Gastroesophageal sphincter (tissue), 4 donors: ENCODE measurements around the gene MAP4K1. TPM values are rescaled to one million over a fixed set of nuclear protein-coding genes. Genes with fewer than 3 reads are reported as not detected.

Experiments
- ATAC-seq: fragments of 150-250 bp; one replicate; pipeline ENCODE4 v1.9.1; 2016; ENCODE audit warnings: mild to moderate bottlenecking, moderate library complexity
- H3K27ac ChIP-seq, 4 donors: fragments of 200-600 bp; sonication (generic) in 3 of 4; 1 replicate in 3 of 4; 2 replicates in 1 of 4; pipeline ENCODE4 v1.5.1; 2016 to 2019
- H3K27me3 ChIP-seq: fragments of 200-600 bp; sonication (generic); one replicate; pipeline ENCODE4 v1.5.1; 2019
- H3K36me3 ChIP-seq, 2 donors: fragments of 200-600 bp; sonication (generic); one replicate each; pipeline ENCODE4 v1.5.1; 2019; ENCODE audit warnings: control low read depth in 1 of 2
- H3K4me1 ChIP-seq, 3 donors: fragments of 200-600 bp; sonication (generic); 1 replicate in 2 of 3; 2 replicates in 1 of 3; pipeline ENCODE4 v1.5.1; 2016 to 2019; ENCODE audit warnings: control low read depth in 2 of 3
- H3K4me3 ChIP-seq, 2 donors: fragments of 200-600 bp; sonication (generic); one replicate each; pipeline ENCODE4 v1.5.1; 2019; ENCODE audit warnings: mild to moderate bottlenecking in 1 of 2, moderate library complexity in 1 of 2
- H3K9me3 ChIP-seq, 3 donors: fragments of 200-600 bp; sonication (generic); one replicate each; pipeline ENCODE4 v1.5.1; 2017 to 2019; ENCODE audit warnings: control low read depth in 2 of 3
- CTCF ChIP-seq, 4 experiments: fragments of 200-600 bp in 2 of 4; fragments of 450-650 bp in 2 of 4; sonication (generic) in 1 of 4; IDR thresholded peaks; one replicate each; pipeline ENCODE4 v1.5.1; 2017 to 2019; ENCODE audit warnings: antibody characterized with exemption in 4 of 4, mild to moderate bottlenecking in 2 of 4, moderate library complexity in 2 of 4
- EP300 ChIP-seq: sonication (generic); formaldehyde crosslinking; IDR thresholded peaks from one replicate; pipeline ENCODE4 v1.6.1; 2017; ENCODE audit warnings: antibody characterized with exemption, mild to moderate bottlenecking
- POLR2A ChIP-seq, 2 donors: fragments of 450-650 bp; IDR thresholded peaks; one replicate each; pipeline ENCODE4 v1.6.1; 2017; ENCODE audit warnings: antibody characterized with exemption in 2 of 2, mild to moderate bottlenecking in 2 of 2, moderate library complexity in 1 of 2
- POLR2AphosphoS5 ChIP-seq: sonication (generic); formaldehyde crosslinking; IDR thresholded peaks from one replicate; pipeline ENCODE4 v1.6.1; 2017; ENCODE audit warnings: antibody characterized with exemption
- WGBS, 2 donors: methylation state at CpG; one replicate each; pipeline ENCODE4 v1.1.5; 2018; ENCODE audit warnings: low coverage in 1 of 2; 5-methylcytosine and 5-hydroxymethylcytosine counted together
- total RNA-seq, 4 donors: library from RNA; depleted of rRNA; stranded (reverse); fragments of >200 nt; gene quantifications; one replicate each; pipeline ENCODE4 v1.1.0, GENCODE V29; 2016

Gene MAP4K1
- total RNA-seq, 4 donors from 2014 or later = 0.62 to 16.1 (median 3.1) TPM

- H3K4me3 ChIP-seq = no peak overlapping the region
- H3K4me1 ChIP-seq = peaks cover 42 to 98% (median 90%) of the 10 kb centered on the region in 3 donors
- 53 to 57% methylated on average over 1 to 6 of the region's 7 CpGs for WGBS, 2 donors
- ATAC-seq = no peak
- H3K27me3 ChIP-seq = no peaks in the 10 kb centered on the region
- no peaks in the 10 kb centered on the region for H3K9me3 ChIP-seq
- peaks cover 0 to 7% of the 10 kb centered on the region in 2 donors for H3K36me3 ChIP-seq
- TF ChIP-seq CTCF (IDR thresholded peaks at IDR 0.05) = no peak
- TF ChIP-seq EP300 = no peak
- no peak for TF ChIP-seq POLR2AphosphoS5
- no peak for TF ChIP-seq POLR2A (IDR thresholded peaks at IDR 0.05)
- peak overlapping the region; percentile 5 to 97 (median 96) for H3K27ac ChIP-seq
Measured at GRCh38 chr19:38661136-38661535, 43.4 kb upstream of the MAP4K1 start.

GRCh38 chr19:38660724-38661123 lies 43.0 kb upstream of the MAP4K1 start:
- H3K4me1 ChIP-seq = peaks cover 42 to 98% (median 90%) of the 10 kb centered on the region in 3 donors
- 70 to 76% methylated on average over 4 to 6 of the region's 9 CpGs for WGBS, 2 donors
- H3K27ac ChIP-seq = peak overlapping the region; percentile 95 to 97 (median 96)

GRCh38 chr19:38658462-38659306 lies 40.9 kb upstream of the MAP4K1 start:
- 17 to 21% methylated on average over 6 to 7 of the region's 15 CpGs for WGBS, 2 donors
- Histone ChIP-seq H3K36me3 (peaks cover 0 to 7% of the 10 kb centered on the region in 2 donors), H3K27ac (peak overlapping the region; percentile 95 to 97 (median 96)), H3K4me1 (peaks cover 35 to 98% (median 83%) of the 10 kb centered on the region in 3 donors), H3K4me3 (peak overlapping the region in 1 of 2 donors; percentile 16), H3K9me3 (no peaks in the 10 kb centered on the region), H3K27me3 (no peaks in the 10 kb centered on the region)
- peak; percentile 85 for ATAC-seq
- TF ChIP-seq POLR2A (IDR thresholded peaks at IDR 0.05) (no peak), POLR2AphosphoS5 (peak; percentile 98), CTCF (IDR thresholded peaks at IDR 0.05) (no peak)

More at GRCh38 chr19:38660724-38661123, 43.0 kb upstream of the MAP4K1 start:
- Histone ChIP-seq H3K36me3 (peaks cover 0 to 7% of the 10 kb centered on the region in 2 donors), H3K4me3 (no peak overlapping the region), H3K9me3 (no peaks in the 10 kb centered on the region), H3K27me3 (no peaks in the 10 kb centered on the region)
- TF ChIP-seq EP300 = no peak
- TF ChIP-seq POLR2A (IDR thresholded peaks at IDR 0.05) = no peak
- TF ChIP-seq POLR2AphosphoS5 = no peak
- no peak for TF ChIP-seq CTCF (IDR thresholded peaks at IDR 0.05)
- ATAC-seq = no peak

- peak overlapping the region; percentile 95 to 97 (median 96) for H3K27ac ChIP-seq
- ATAC-seq = no peak
- TF ChIP-seq POLR2AphosphoS5 (no peak), EP300 (no peak), POLR2A (IDR thresholded peaks at IDR 0.05) (no peak), CTCF (IDR thresholded peaks at IDR 0.05) (no peak)
- H3K36me3 ChIP-seq = peaks cover 0 to 7% of the 10 kb centered on the region in 2 donors
- H3K4me1 ChIP-seq = peaks cover 30 to 98% (median 73%) of the 10 kb centered on the region in 3 donors
- H3K4me3 ChIP-seq = no peak overlapping the region
- H3K27me3 ChIP-seq = no peaks in the 10 kb centered on the region
- 26 to 37% methylated on average over 4 to 7 of the region's 8 CpGs for WGBS, 2 donors
- H3K9me3 ChIP-seq = no peaks in the 10 kb centered on the region
Measured at GRCh38 chr19:38657633-38658222, 40.0 kb upstream of the MAP4K1 start.
